ENCODE results near the gene HMCN2.

HMCN2 gene

GRCh38 chr9:130297371-130297770 is 31.8 kb downstream of the HMCN2 start:
- H3K27me3 ChIP-seq, result 0 out of 2 replicates have a peak, but pooled peaks cover 5% of the 10 kb centered on the region
- no peaks in the 10 kb centered on the region for H3K4me1 ChIP-seq
- no peak overlapping the region for H3K4me2 ChIP-seq
- no peaks in the 10 kb centered on the region for H3K9me3 ChIP-seq
- no peak overlapping the region for H3K27ac ChIP-seq
- no peak overlapping the region for H3K4me3 ChIP-seq
- TF ChIP-seq Cebpa-rat (IDR thresholded peaks at IDR 0.05), result no peak
- peaks cover 6% of the 10 kb centered on the region; the same call in 1 of the 2 replicates for H4K20me1 ChIP-seq
- H3K9ac ChIP-seq, result no peak overlapping the region
- no peaks in the 10 kb centered on the region for H3K36me3 ChIP-seq

- Histone ChIP-seq H3K4me1 (peaks cover 12% of the 10 kb centered on the region), H4K20me1 (peaks cover 6% of the 10 kb centered on the region; the same call in 1 of the 2 replicates), H3K4me2 (no peak overlapping the region), H3K9ac (no peak overlapping the region), H3K36me3 (no peaks in the 10 kb centered on the region), H3K9me3 (no peaks in the 10 kb centered on the region), H3K4me3 (no peak overlapping the region), H3K27ac (no peak overlapping the region), H3K27me3 (0 out of 2 replicates have a peak, but pooled peaks cover 5% of the 10 kb centered on the region)
- TF ChIP-seq Cebpa-rat (IDR thresholded peaks at IDR 0.05), result no peak
Measured at GRCh38 chr9:130298662-130299279, 33.2 kb downstream of the HMCN2 start.

- Histone ChIP-seq H3K9ac (no peak overlapping the region), H3K4me1 (peaks cover 25% of the 10 kb centered on the region), H3K4me2 (no peak overlapping the region), H3K27ac (no peak overlapping the region), H3K9me3 (no peaks in the 10 kb centered on the region), H3K27me3 (0 out of 2 replicates have a peak, but pooled peaks cover 5% of the 10 kb centered on the region), H4K20me1 (peaks cover 6% of the 10 kb centered on the region; the same call in 1 of the 2 replicates), H3K36me3 (no peaks in the 10 kb centered on the region), H3K4me3 (no peak overlapping the region)
- no peak for TF ChIP-seq Cebpa-rat (IDR thresholded peaks at IDR 0.05)
Measured at GRCh38 chr9:130299785-130300615, 34.4 kb downstream of the HMCN2 start.

- Histone ChIP-seq H3K9me3 (no peaks in the 10 kb centered on the region), H3K27me3 (0 out of 2 replicates have a peak, but pooled peaks cover under 1% of the 10 kb centered on the region), H3K4me1 (peaks cover 32% of the 10 kb centered on the region), H3K9ac (no peak overlapping the region), H3K27ac (no peak overlapping the region), H4K20me1 (peaks cover 6% of the 10 kb centered on the region; the same call in 1 of the 2 replicates), H3K4me2 (no peak overlapping the region), H3K36me3 (no peaks in the 10 kb centered on the region), H3K4me3 (no peak overlapping the region)
- TF ChIP-seq Cebpa-rat (IDR thresholded peaks at IDR 0.05), result no peak
Measured at GRCh38 chr9:130300739-130301138, 35.2 kb downstream of the HMCN2 start.

- Histone ChIP-seq H4K20me1 (no peaks in the 10 kb centered on the region), H3K4me2 (no peak overlapping the region), H3K9me3 (no peaks in the 10 kb centered on the region), H3K27ac (no peak overlapping the region), H3K27me3 (no peaks in the 10 kb centered on the region), H3K4me3 (no peak overlapping the region), H3K9ac (no peak overlapping the region), H3K36me3 (no peaks in the 10 kb centered on the region), H3K4me1 (peaks cover 32% of the 10 kb centered on the region)
- TF ChIP-seq Cebpa-rat (IDR thresholded peaks at IDR 0.05), result no peak
Measured at GRCh38 chr9:130301483-130302286, 36.1 kb downstream of the HMCN2 start.

- H3K4me3 ChIP-seq, result no peak overlapping the region
- no peaks in the 10 kb centered on the region for H4K20me1 ChIP-seq
- TF ChIP-seq Cebpa-rat (IDR thresholded peaks at IDR 0.05), result no peak
- no peak overlapping the region for H3K27ac ChIP-seq
- no peaks in the 10 kb centered on the region for H3K27me3 ChIP-seq
- no peak overlapping the region for H3K9ac ChIP-seq
- H3K4me1 ChIP-seq, result peaks cover 32% of the 10 kb centered on the region
- H3K36me3 ChIP-seq, result no peaks in the 10 kb centered on the region
- peak overlapping the region; percentile 73 for H3K4me2 ChIP-seq
- H3K9me3 ChIP-seq, result no peaks in the 10 kb centered on the region
Measured at GRCh38 chr9:130302785-130303612, 37.4 kb downstream of the HMCN2 start.

- Histone ChIP-seq H3K27ac (no peak overlapping the region), H4K20me1 (no peaks in the 10 kb centered on the region), H3K9ac (no peak overlapping the region), H3K9me3 (no peaks in the 10 kb centered on the region), H3K4me3 (no peak overlapping the region), H3K4me2 (peak overlapping the region; percentile 73), H3K4me1 (peaks cover 32% of the 10 kb centered on the region), H3K36me3 (no peaks in the 10 kb centered on the region), H3K27me3 (no peaks in the 10 kb centered on the region)
- TF ChIP-seq Cebpa-rat (IDR thresholded peaks at IDR 0.05), result no peak
Measured at GRCh38 chr9:130303613-130304055, 38.1 kb downstream of the HMCN2 start.

- H3K4me3 ChIP-seq, result no peak overlapping the region
- H3K27me3 ChIP-seq, result no peaks in the 10 kb centered on the region
- no peaks in the 10 kb centered on the region for H4K20me1 ChIP-seq
- TF ChIP-seq Cebpa-rat (IDR thresholded peaks at IDR 0.05), result no peak
- H3K36me3 ChIP-seq, result no peaks in the 10 kb centered on the region
- no peak overlapping the region for H3K9ac ChIP-seq
- H3K4me2 ChIP-seq, result peak overlapping the region; percentile 73
- H3K4me1 ChIP-seq, result peaks cover 32% of the 10 kb centered on the region
- H3K27ac ChIP-seq, result no peak overlapping the region
- no peaks in the 10 kb centered on the region for H3K9me3 ChIP-seq
Measured at GRCh38 chr9:130304116-130304515, 38.6 kb downstream of the HMCN2 start.

GRCh38 chr9:130304643-130305042 is 39.1 kb downstream of the HMCN2 start:
- Histone ChIP-seq H3K27me3 (no peaks in the 10 kb centered on the region), H3K9ac (no peak overlapping the region), H3K4me1 (peaks cover 32% of the 10 kb centered on the region)

More at GRCh38 chr9:130304643-130305042, 39.1 kb downstream of the HMCN2 start:
- Histone ChIP-seq H3K4me2 (peak overlapping the region; percentile 73), H3K9me3 (no peaks in the 10 kb centered on the region), H3K36me3 (no peaks in the 10 kb centered on the region), H4K20me1 (no peaks in the 10 kb centered on the region), H3K4me3 (no peak overlapping the region), H3K27ac (no peak overlapping the region; the same call in 1 of the 2 replicates)
- TF ChIP-seq Cebpa-rat (IDR thresholded peaks at IDR 0.05), result no peak

Data from BLaER1 (cell line).